Putamen (tissue), 1 donor: Measurements from ENCODE around the gene PRKAR1B.
"Not testable (repeated sequence)": the region's sequence is repeated elsewhere in the genome, so short reads cannot be mapped to it uniquely, and the experiment has no call there.

Experiments used
- DNase-seq: peaks from one replicate; pipeline ENCODE4 v3.0.0-alpha.2; 2016; ENCODE audit warnings: low spot score

Gene PRKAR1B

GRCh38 chr7:553636-554111 is 173.4 kb downstream of the PRKAR1B start:
- DNase-seq, result no peak

- no peak for DNase-seq
Measured at GRCh38 chr7:552868-553635, 174.0 kb downstream of the PRKAR1B start.

- DNase-seq, result not testable (repeated sequence)
Measured at GRCh38 chr7:552151-552867, 174.8 kb downstream of the PRKAR1B start.

GRCh38 chr7:551615-551970 is 175.5 kb downstream of the PRKAR1B start:
- not testable (repeated sequence) for DNase-seq

- DNase-seq, result no peak
Measured at GRCh38 chr7:550881-551614, 176.0 kb downstream of the PRKAR1B start.

GRCh38 chr7:549891-550625 is 177.0 kb downstream of the PRKAR1B start:
- DNase-seq, result no peak

GRCh38 chr7:549066-549890 is 177.8 kb downstream of the PRKAR1B start:
- DNase-seq, result no peak

GRCh38 chr7:548401-548800 is 178.7 kb downstream of the PRKAR1B start:
- DNase-seq, result no peak

GRCh38 chr7:545470-545869 is 181.6 kb downstream of the PRKAR1B start:
- DNase-seq, result no peak

- DNase-seq, result no peak
Measured at GRCh38 chr7:544338-545221, 182.5 kb downstream of the PRKAR1B start.

GRCh38 chr7:543501-544337 is 183.4 kb downstream of the PRKAR1B start:
- DNase-seq, result no peak

GRCh38 chr7:542713-543500 is 184.2 kb downstream of the PRKAR1B start:
- DNase-seq, result no peak

GRCh38 chr7:542131-542712 is 184.9 kb downstream of the PRKAR1B start:
- DNase-seq, result no peak

GRCh38 chr7:541661-542060 is 185.4 kb downstream of the PRKAR1B start:
- no peak for DNase-seq

- DNase-seq, result no peak
Measured at GRCh38 chr7:540997-541396, 186.1 kb downstream of the PRKAR1B start.

- no peak for DNase-seq
Measured at GRCh38 chr7:540579-540978, 186.5 kb downstream of the PRKAR1B start.

GRCh38 chr7:539731-540411 is 187.2 kb downstream of the PRKAR1B start:
- DNase-seq, result no peak
